Right lobe of liver (tissue), 6 donors: ENCODE measurements around the gene EML2. TPM values are rescaled to one million over a fixed set of nuclear protein-coding genes. Genes with fewer than 3 reads are reported as not detected.

Source experiments
- ATAC-seq, 4 donors: fragments of 200-7000 bp; cut with Tn5 transposase; one replicate each; pipeline ENCODE4 v1.9.1; 2020; ENCODE audit warnings: mild to moderate bottlenecking in 4 of 4, moderate library complexity in 4 of 4
- DNase-seq, 3 donors: peaks; one replicate each; pipeline ENCODE4 v3.0.0-alpha.2; 2020
- H3K27ac ChIP-seq, 3 donors: fragments of 200-600 bp; one replicate each; pipeline ENCODE4 v1.8.0; 2022
- H3K27me3 ChIP-seq, 2 donors: fragments of 200-600 bp; one replicate each; pipeline ENCODE4 v1.8.0; 2022
- H3K36me3 ChIP-seq, 4 donors: fragments of 200-600 bp; sonication (generic) in 1 of 4; one replicate each; pipeline versions ENCODE4 v1.5.1 to v1.8.0; 2017 to 2022; ENCODE audit warnings: control low read depth in 1 of 4
- H3K4me1 ChIP-seq, 4 donors: fragments of 200-600 bp; sonication (generic) in 1 of 4; one replicate each; pipeline versions ENCODE4 v1.5.1 to v1.8.0; 2017 to 2022; ENCODE audit warnings: control low read depth in 1 of 4
- H3K4me3 ChIP-seq, 3 donors: fragments of 200-600 bp; one replicate each; pipeline ENCODE4 v1.8.0; 2022
- H3K9me3 ChIP-seq, 4 donors: fragments of 200-600 bp; sonication (generic) in 1 of 4; one replicate each; pipeline versions ENCODE4 v1.5.1 to v1.8.0; 2017 to 2022; ENCODE audit warnings: control low read depth in 1 of 4
- CTCF ChIP-seq, 4 donors: fragments of 200-600 bp in 3 of 4; fragments of 450-650 bp in 1 of 4; IDR thresholded peaks; one replicate each; pipeline versions ENCODE4 v1.5.1 to v1.8.0; 2016 to 2022; ENCODE audit warnings: antibody characterized with exemption in 4 of 4, mild to moderate bottlenecking in 2 of 4
- POLR2A ChIP-seq: fragments of 450-650 bp; IDR thresholded peaks from one replicate; pipeline ENCODE4 v1.6.1; 2017; ENCODE audit warnings: antibody characterized with exemption, mild to moderate bottlenecking
- WGBS: methylation state at CpG from one replicate; pipeline ENCODE4 v1.1.6; 2018; ENCODE audit warnings: low coverage, low lambda C conversion rate; ENCODE audit not compliant: insufficient coverage; ENCODE audit errors: missing lambda C conversion rate; 5-methylcytosine and 5-hydroxymethylcytosine counted together
- intact Hi-C, 2 donors: fragments of 100-400 bp; cut with DNase I; formaldehyde crosslinking; loops; one replicate each; pipeline versions ENCODE4 v1.11.2 to v1.14.1; 2022
- microRNA counts: library from miRNA; unstranded; fragments of <30 nt; microRNA quantifications from one replicate; lab custom pipeline; 2016
- microRNA-seq, 2 donors: library from miRNA; unstranded; fragments of <30 nt; microRNA quantifications; one replicate each; pipeline ENCODE4, GENCODE V29; 2019 to 2020
- small RNA-seq, 2 experiments: library from RNA; depleted of rRNA; stranded (forward); fragments of <200 nt; gene quantifications; one replicate each; pipeline ENCODE3, GENCODE V24; 2016
- total RNA-seq, 6 experiments: library from RNA; depleted of rRNA in 2 of 6; stranded (reverse); fragments of >200 nt in 2 of 6; fragmentation: NEBNext Ultra II Directional in 3 of 6; extraction: Animal tissue kit (Norgen Biotek cat#: 25700) in 3 of 6; gene quantifications; one replicate each; pipeline versions ENCODE4 v1.1.0 to v1.2.4, GENCODE V29; 2016 to 2023
- donor health status: DM: no; HTN: yes; CAD: no.
- donor health status: DM: no; HTN: no; CAD: no.
- donor health status: DM: no; HTN: no; CAD: no.
- donor health status: DM: no; HTN: yes; CAD: no.
- donor health status: DM: no; HTN: yes; CAD: no.

The EML2 gene
- total RNA-seq, 6 experiments from 2014 or later = 12.6 to 19.7 (median 13.8) TPM

DNA sequence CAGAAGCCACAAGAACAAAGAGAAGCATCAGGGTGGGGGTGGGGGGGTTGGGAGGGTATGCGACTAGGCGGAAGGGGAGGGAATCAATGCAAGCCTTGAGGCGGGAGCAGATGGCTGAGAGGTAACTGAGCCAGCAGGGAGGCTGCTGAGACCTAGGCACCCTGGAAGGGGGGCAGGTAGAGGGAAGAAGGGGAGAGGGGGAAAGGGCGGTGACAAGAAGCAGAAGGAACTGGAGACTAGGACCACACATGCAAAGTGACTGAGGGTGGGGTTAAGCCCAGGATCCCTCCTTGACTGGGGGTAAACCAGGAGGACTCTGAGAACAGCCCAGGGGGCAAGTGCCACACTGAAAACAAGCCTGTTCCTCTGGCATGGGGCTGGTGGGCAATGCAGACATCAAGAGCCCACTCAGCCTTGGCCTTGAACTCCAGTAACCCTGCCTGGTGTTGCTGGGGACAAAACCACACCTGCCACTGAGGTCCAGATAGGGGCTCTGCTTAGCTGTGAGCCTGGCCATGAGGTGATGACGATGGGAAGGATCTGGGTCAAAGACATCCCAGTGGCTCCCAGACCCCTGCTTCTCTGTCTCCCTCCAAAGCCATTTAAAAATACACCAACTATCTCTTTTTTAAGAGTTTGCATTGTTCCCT, 74.9 kb downstream of the EML2 start:
- intact Hi-C loops = no loop called here
- Histone ChIP-seq H3K27me3 (no peaks in the 10 kb centered on the region), H3K9me3 (no peaks in the 10 kb centered on the region), H3K4me1 (peaks cover 0 to 8% (median 3%) of the 10 kb centered on the region in 4 donors), H3K27ac (no peak overlapping the region), H3K4me3 (no peak overlapping the region), H3K36me3 (no peaks in the 10 kb centered on the region)
- ATAC-seq (no peak), DNase-seq (no peak)
- WGBS = 87% methylated on average over 4 of the region's 5 CpGs
- TF ChIP-seq CTCF (IDR thresholded peaks at IDR 0.05) (no peak), POLR2A (no peak)

DNA sequence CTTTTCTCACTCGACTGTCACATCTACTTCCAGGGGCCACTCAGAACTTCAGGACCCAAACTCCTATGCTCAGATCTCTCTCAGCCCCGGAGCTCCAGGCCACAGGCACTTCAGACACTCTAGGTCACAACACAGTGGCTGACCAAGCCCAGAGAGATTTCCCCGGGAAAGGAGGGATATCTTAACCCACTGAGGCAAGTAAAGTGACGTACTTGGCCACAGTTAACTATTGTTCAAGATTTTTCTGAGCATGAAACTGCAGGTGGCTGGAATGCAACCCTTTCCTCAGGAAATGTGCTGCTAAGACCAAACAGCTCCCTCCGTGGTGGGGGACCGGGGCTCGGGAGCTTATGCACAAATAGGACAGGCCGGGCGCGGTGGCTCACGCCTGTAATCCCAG, 78.5 kb downstream of the EML2 start:
- intact Hi-C loops = no loop called here
- H3K4me3 ChIP-seq = no peak overlapping the region
- 84% methylated on average over 9 of the region's 11 CpGs for WGBS
- no peak for TF ChIP-seq CTCF (IDR thresholded peaks at IDR 0.05)
- TF ChIP-seq POLR2A = no peak
- no peaks in the 10 kb centered on the region for H3K27me3 ChIP-seq
- no peak overlapping the region for H3K27ac ChIP-seq
- ATAC-seq (no peak), DNase-seq (no peak)
- H3K4me1 ChIP-seq = no peaks in the 10 kb centered on the region
- H3K9me3 ChIP-seq = no peaks in the 10 kb centered on the region
- H3K36me3 ChIP-seq = no peaks in the 10 kb centered on the region

DNA sequence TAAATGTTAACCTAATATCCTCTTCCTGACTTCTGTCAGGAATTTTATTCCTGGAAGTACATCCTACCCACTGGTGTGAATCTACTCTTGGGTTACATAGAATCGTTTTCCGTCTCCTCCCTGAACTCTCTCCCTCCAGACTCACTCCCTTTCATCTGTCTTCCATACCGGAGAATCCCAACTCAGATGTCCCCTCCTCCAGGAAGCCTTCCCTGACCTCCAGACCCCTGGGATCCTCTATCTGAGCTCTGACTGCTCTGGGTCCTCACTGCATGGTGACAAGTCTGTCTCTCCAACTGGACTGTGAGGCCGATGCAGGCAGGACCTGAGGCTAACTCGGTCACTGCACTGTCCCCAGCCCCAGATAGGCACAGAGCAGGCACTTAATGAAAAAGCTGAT, 79.2 kb downstream of the EML2 start:
- Histone ChIP-seq H3K9me3 (no peaks in the 10 kb centered on the region), H3K4me1 (no peaks in the 10 kb centered on the region), H3K27me3 (no peaks in the 10 kb centered on the region), H3K36me3 (no peaks in the 10 kb centered on the region), H3K4me3 (no peak overlapping the region), H3K27ac (no peak overlapping the region)
- WGBS = 77% methylated on average over 5 of the region's 5 CpGs
- DNase-seq = no peak
- intact Hi-C loops = no loop called here
- no peak for TF ChIP-seq CTCF (IDR thresholded peaks at IDR 0.05)
- no peak for TF ChIP-seq POLR2A
- ATAC-seq = no peak

MicroRNA genes within 50 kb of the gene (microRNA counts, 767-probe panel; counts per million panel counts)
- microRNA hsa-miR-330-3p (lab: Ali Mortazavi, UCI) (237 counts per million), microRNA hsa-miR-330-5p (lab: Ali Mortazavi, UCI) (237 counts per million), microRNA hsa-miR-642a-5p (lab: Ali Mortazavi, UCI) (237 counts per million), microRNA hsa-miR-642b-3p (lab: Ali Mortazavi, UCI) (237 counts per million)

Small RNAs within 50 kb of the gene (microRNA-seq; reads per million reads assigned to microRNA genes)
- gene MIR330 = 31.2 to 43.8 reads per million in 2 donors
- gene MIR642A = 0 reads per million in 2 donors
- 0 reads per million in 2 donors for gene MIR642B

Small RNAs within 50 kb of the gene (small RNA-seq; reads per million reads assigned to genes)
- gene MIR642A (0 reads per million in 2 experiments), gene RN7SL836P (0.39 to 0.78 reads per million in 2 experiments)

Other genes with a start within 250 kb of the EML2 start
- gene PPP1R13L, start 234.3 kb downstream of the EML2 start, total RNA-seq = 10 to 100 TPM in 4 of 6 experiments, 1 to 10 TPM in 2; 6.9 to 22.9 (median 14.6) TPM
- 1 to 10 TPM; 1.3 to 4.5 (median 3.2) TPM for gene POLR1G, start 232.8 kb downstream of the EML2 start, total RNA-seq
- gene ERCC1, start 215.5 kb downstream of the EML2 start, total RNA-seq = 10 to 100 TPM; 19.2 to 29.4 (median 22.6) TPM
- 1 to 10 TPM in 1 of 6 experiments, under 1 TPM in 5; 0.19 to 1.2 (median 0.44) TPM for gene FOSB, start 171.4 kb downstream of the EML2 start, total RNA-seq
- 1 to 10 TPM; 1.5 to 7.2 (median 2.9) TPM for gene RTN2, start 142.3 kb downstream of the EML2 start, total RNA-seq
- gene PPM1N, start 141.0 kb downstream of the EML2 start, total RNA-seq = 1 to 10 TPM in 2 of 6 experiments, under 1 TPM in 3, not detected in 1; 0.32 to 2.0 (median 0.51) TPM
- gene VASP, start 131.9 kb downstream of the EML2 start, total RNA-seq = 10 to 100 TPM; 19.4 to 64.1 (median 30.6) TPM
- gene OPA3, start 54.6 kb downstream of the EML2 start, total RNA-seq = 10 to 100 TPM in 2 of 6 experiments, 1 to 10 TPM in 4; 6.7 to 18.1 (median 8.1) TPM
- gene GPR4, start 37.2 kb downstream of the EML2 start, total RNA-seq = 1 to 10 TPM in 4 of 6 experiments, under 1 TPM in 2; 0.83 to 3.1 (median 1.3) TPM
- under 1 TPM in 4 of 6 experiments, not detected in 2; 0.07 to 0.23 (median 0.18) TPM for gene GIPR, start 28.8 kb upstream of the EML2 start, total RNA-seq
- 10 to 100 TPM; 79.7 to 92.5 (median 88.2) TPM for gene SNRPD2, start 52.6 kb upstream of the EML2 start, total RNA-seq
- gene QPCTL, start 53.3 kb upstream of the EML2 start, total RNA-seq = 1 to 10 TPM; 4.4 to 6.9 (median 5.9) TPM
- gene FBXO46, start 91.5 kb upstream of the EML2 start, total RNA-seq = 10 to 100 TPM in 1 of 6 experiments, 1 to 10 TPM in 5; 5.6 to 12.4 (median 7.4) TPM
- gene MEIOSIN, start 94.0 kb upstream of the EML2 start, total RNA-seq = under 1 TPM in 1 of 6 experiments, not detected in 5; 0.24 TPM
- gene SIX5, start 129.9 kb upstream of the EML2 start, total RNA-seq = 10 to 100 TPM in 3 of 6 experiments, 1 to 10 TPM in 3; 7.8 to 11.6 (median 9.5) TPM
- 10 to 100 TPM in 1 of 6 experiments, 1 to 10 TPM in 5; 4.3 to 14.9 (median 8.7) TPM for gene DMPK, start 143.1 kb upstream of the EML2 start, total RNA-seq
- 10 to 100 TPM in 4 of 6 experiments, 1 to 10 TPM in 2; 8.3 to 14.3 (median 11.9) TPM for gene DMWD, start 153.4 kb upstream of the EML2 start, total RNA-seq
- not detected for gene RSPH6A, start 175.9 kb upstream of the EML2 start, total RNA-seq
- gene SYMPK, start 223.8 kb upstream of the EML2 start, total RNA-seq = 10 to 100 TPM; 31.1 to 50.1 (median 42.0) TPM
- gene FOXA3, start 224.9 kb upstream of the EML2 start, total RNA-seq = 10 to 100 TPM; 18.2 to 36.1 (median 25.3) TPM
- gene IRF2BP1, start 246.7 kb upstream of the EML2 start, total RNA-seq = 10 to 100 TPM; 12.8 to 21.5 (median 15.5) TPM